WTC11 (cell line): Measurements from ENCODE around the gene IRS2. TPM values are rescaled to one million over a fixed set of nuclear protein-coding genes. Genes with fewer than 3 reads are reported as not detected.

Source experiments
- ATAC-seq: fragments of 200-7000 bp; cut with Tn5 transposase; 2 replicates; pipeline ENCODE4 v1.10.0; 2021; ENCODE audit warnings: mild to moderate bottlenecking, moderate library complexity
- CTCF ChIA-PET: fragments of 300-600 bp; sonication (Branson Sonifier 250); formaldehyde crosslinking; loops from one replicate; lab custom pipeline; 2021; ENCODE audit warnings: antibody characterized with exemption; lab: Charles Lee
- POLR2A ChIA-PET: fragments of 350-600 bp; sonication (Branson Sonifier 250); formaldehyde crosslinking; loops from one replicate; lab custom pipeline; 2021; ENCODE audit warnings: antibody characterized with exemption; lab: Charles Lee
- DNase-seq: peaks from one replicate; pipeline ENCODE4 v3.0.0; 2021; ENCODE audit warnings: low spot score
- H3K27ac Mint-ChIP-seq: 2 replicates; pipeline ENCODE4 v1.8.0; 2021; ENCODE audit warnings: mixed read lengths
- H3K27me3 Mint-ChIP-seq: 2 replicates; pipeline ENCODE4 v1.8.0; 2021; ENCODE audit warnings: low read depth, mild to moderate bottlenecking, moderate library complexity, mixed read lengths
- H3K36me3 Mint-ChIP-seq: 2 replicates; pipeline ENCODE4 v1.8.0; 2021; ENCODE audit warnings: mixed read lengths
- H3K4me1 Mint-ChIP-seq: 2 replicates; pipeline ENCODE4 v1.8.0; 2022; ENCODE audit warnings: mixed read lengths
- H3K4me3 Mint-ChIP-seq: 2 replicates; pipeline ENCODE4 v1.8.0; 2021; ENCODE audit warnings: mild to moderate bottlenecking, moderate library complexity, mixed read lengths
- H3K9me3 Mint-ChIP-seq: 2 replicates; pipeline ENCODE4 v1.8.0; 2021; ENCODE audit warnings: mixed read lengths
- ATF3 ChIP-seq: sonication (generic); formaldehyde crosslinking; conservative IDR thresholded peaks from 2 replicates; pipeline ENCODE4 v1.8.1; 2022; ENCODE audit warnings: mild to moderate bottlenecking, missing genetic modification reagents
- CBFB ChIP-seq: sonication (generic); formaldehyde crosslinking; IDR thresholded peaks from 2 replicates; pipeline ENCODE4 v1.8.1; 2022; ENCODE audit warnings: mild to moderate bottlenecking, low read depth, missing genetic modification reagents
- CREB1 ChIP-seq: sonication (generic); formaldehyde crosslinking; IDR thresholded peaks from 2 replicates; pipeline ENCODE4 v1.8.0; 2023; ENCODE audit warnings: mild to moderate bottlenecking, missing genetic modification reagents
- CTCF ChIP-seq: fragments of 200-600 bp; IDR thresholded peaks from 2 replicates; pipeline ENCODE4 v1.8.0; 2022; ENCODE audit warnings: antibody characterized with exemption
- EMX1 ChIP-seq: fragments of 250-450 bp; sonication (Bioruptor Pico); IDR thresholded peaks from 2 replicates; pipeline ENCODE4 v1.8.0; 2021; ENCODE audit warnings: mild to moderate bottlenecking
- FOXP1 ChIP-seq: sonication (generic); formaldehyde crosslinking; IDR thresholded peaks from 2 replicates; pipeline ENCODE4 v1.8.0; 2022; ENCODE audit warnings: missing genetic modification reagents, mild to moderate bottlenecking, moderate library complexity, borderline replicate concordance
- FOXP4 ChIP-seq: sonication (generic); formaldehyde crosslinking; IDR thresholded peaks from 2 replicates; pipeline ENCODE4 v1.8.0; 2022; ENCODE audit warnings: mild to moderate bottlenecking, missing genetic modification reagents
- KAT7 ChIP-seq: sonication (generic); formaldehyde crosslinking; IDR thresholded peaks from 2 replicates; pipeline ENCODE4 v1.8.1; 2023; ENCODE audit warnings: missing genetic modification reagents, mild to moderate bottlenecking, borderline replicate concordance
- MAX ChIP-seq: sonication (generic); formaldehyde crosslinking; IDR thresholded peaks from 2 replicates; pipeline ENCODE4 v1.8.0; 2022; ENCODE audit warnings: mild to moderate bottlenecking, missing genetic modification reagents
- MXD4 ChIP-seq: fragments of 250-450 bp; sonication (Bioruptor Pico); IDR thresholded peaks from 2 replicates; pipeline ENCODE4 v1.8.0; 2021; ENCODE audit warnings: mild to moderate bottlenecking, moderate library complexity, borderline replicate concordance
- MYBL2 ChIP-seq: sonication (generic); formaldehyde crosslinking; IDR thresholded peaks from 2 replicates; pipeline ENCODE4 v1.8.1; 2023; ENCODE audit warnings: mild to moderate bottlenecking, moderate library complexity, missing genetic modification reagents
- NFYB ChIP-seq: sonication (generic); formaldehyde crosslinking; conservative IDR thresholded peaks from 2 replicates; pipeline ENCODE4 v1.8.0; 2022; ENCODE audit warnings: low read depth, missing genetic modification reagents
- STAT6 ChIP-seq: sonication (generic); formaldehyde crosslinking; conservative IDR thresholded peaks from 2 replicates; pipeline ENCODE4 v1.8.1; 2023; ENCODE audit warnings: mild to moderate bottlenecking, low read depth, missing genetic modification reagents, moderate library complexity
- ZBTB43 ChIP-seq: sonication (generic); formaldehyde crosslinking; IDR thresholded peaks from 2 replicates; pipeline ENCODE4 v1.8.1; 2023; ENCODE audit warnings: mild to moderate bottlenecking, missing genetic modification reagents
- ZNF263 ChIP-seq: sonication (generic); formaldehyde crosslinking; IDR thresholded peaks from 2 replicates; pipeline ENCODE4 v1.8.1; 2022; ENCODE audit warnings: low read depth, mild to moderate bottlenecking, moderate library complexity, missing genetic modification reagents
- ZSCAN18 ChIP-seq: fragments of 250-450 bp; sonication (Bioruptor Pico); IDR thresholded peaks from 2 replicates; pipeline ENCODE4 v2.1.2; 2022; ENCODE audit warnings: mild to moderate bottlenecking, moderate library complexity
- total RNA-seq: library from RNA; stranded (reverse); gene quantifications from 3 replicates; pipeline ENCODE4 v1.2.3, GENCODE V29; 2021
- TF ChIP-seq, protein P1 (sequence below): sonication (generic); formaldehyde crosslinking; IDR thresholded peaks from 2 replicates; pipeline ENCODE4 v1.8.1; 2023; ENCODE audit warnings: mild to moderate bottlenecking, missing genetic modification reagents, moderate library complexity

Gene IRS2
- total RNA-seq, 1 experiment from 2014 or later, result 20.5 TPM

- peaks cover 40% of the 10 kb centered on the region for H3K4me1 Mint-ChIP-seq
- CTCF ChIA-PET, result interaction anchor here (0.5 to 2.4 kb wide), 7 partner anchors 29 to 821 kb away, joined by 3 to 10 read pairs (median 3); no protein-coding TSS in a partner anchor
- peak overlapping the region; percentile 37 for H3K4me3 Mint-ChIP-seq
- ATAC-seq, result no peak
- peaks cover 11% of the 10 kb centered on the region for H3K36me3 Mint-ChIP-seq
- H3K27me3 Mint-ChIP-seq, result no peaks in the 10 kb centered on the region
- no peak for TF ChIP-seq FOXP4 (CRISPR knock-in tag)
- no peak for TF ChIP-seq EMX1 (CRISPR knock-in tag)
- TF ChIP-seq MYBL2 (CRISPR knock-in tag), result no peak
- no peak for TF ChIP-seq ZNF263 (CRISPR knock-in tag)
- no peak for TF ChIP-seq KAT7
- TF ChIP-seq MAX, result no peak
- TF ChIP-seq, protein P1, sequence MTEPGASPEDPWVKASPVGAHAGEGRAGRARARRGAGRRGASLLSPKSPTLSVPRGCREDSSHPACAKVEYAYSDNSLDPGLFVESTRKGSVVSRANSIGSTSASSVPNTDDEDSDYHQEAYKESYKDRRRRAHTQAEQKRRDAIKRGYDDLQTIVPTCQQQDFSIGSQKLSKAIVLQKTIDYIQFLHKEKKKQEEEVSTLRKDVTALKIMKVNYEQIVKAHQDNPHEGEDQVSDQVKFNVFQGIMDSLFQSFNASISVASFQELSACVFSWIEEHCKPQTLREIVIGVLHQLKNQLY (CRISPR knock-in tag), result no peak
- TF ChIP-seq MXD4 (CRISPR knock-in tag), result no peak
- TF ChIP-seq ATF3 (CRISPR knock-in tag), result no peak
- TF ChIP-seq CREB1, result no peak
- no peak for TF ChIP-seq CBFB (CRISPR knock-in tag)
- no peak for TF ChIP-seq CTCF
- TF ChIP-seq NFYB (CRISPR knock-in tag), result no peak
- TF ChIP-seq, all 79 proteins: peak for 0
- H3K27ac Mint-ChIP-seq, result no peak overlapping the region
- POLR2A ChIA-PET, result no interaction called here
- no peak for DNase-seq
- H3K9me3 Mint-ChIP-seq, result no peaks in the 10 kb centered on the region
These were observed 3.5 kb downstream of the IRS2 start for GRCh38 chr13:109782823-109783431.

DNA sequence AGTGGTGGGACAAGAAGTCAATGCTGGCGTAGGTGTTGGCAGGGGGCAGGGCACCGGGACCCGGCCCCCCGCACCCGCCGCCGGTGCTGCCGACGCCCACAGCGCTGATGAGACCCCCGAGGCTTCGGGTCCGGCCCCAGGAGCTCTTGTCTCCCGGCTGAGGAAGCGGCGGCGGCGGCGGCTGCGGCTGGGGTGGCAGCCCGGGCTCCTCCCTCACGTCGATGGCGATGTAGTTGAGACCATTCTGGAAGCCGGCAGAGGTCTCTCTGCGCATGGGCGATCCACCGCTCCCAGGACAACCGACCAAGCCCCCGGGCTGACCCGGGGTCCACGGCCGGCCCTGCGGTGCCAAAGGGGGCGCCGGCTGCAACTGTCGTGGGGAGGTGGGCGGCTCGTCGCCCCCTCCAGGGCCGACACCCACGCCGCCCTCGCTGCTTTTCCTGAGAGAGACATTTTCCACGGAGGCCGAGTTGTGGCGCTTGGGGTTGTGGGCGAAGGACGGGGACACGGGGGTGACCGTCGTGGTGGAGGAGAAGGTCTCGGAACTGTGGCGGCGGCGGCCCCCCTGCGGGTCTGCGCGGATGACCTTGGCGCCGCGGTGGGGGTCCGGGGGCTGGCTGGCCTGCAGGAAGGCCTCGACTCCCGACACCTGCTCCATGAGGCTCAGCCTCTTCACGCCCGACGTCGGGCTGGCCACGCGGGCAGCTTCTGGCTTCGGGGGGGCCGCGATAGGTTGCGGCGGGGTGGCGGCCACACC is 4.1 kb downstream of the IRS2 start:
- DNase-seq (no peak), ATAC-seq (no peak)
- Mint-ChIP-seq H3K4me1 (peaks cover 43% of the 10 kb centered on the region), H3K27ac (no peak overlapping the region), H3K36me3 (peaks cover 11% of the 10 kb centered on the region), H3K9me3 (no peaks in the 10 kb centered on the region), H3K4me3 (no peak overlapping the region), H3K27me3 (no peaks in the 10 kb centered on the region)
- POLR2A ChIA-PET, result interaction anchor here (0.6 kb wide), 1 partner anchor 21 kb away, joined by 3 read pairs; no protein-coding TSS in a partner anchor
- TF ChIP-seq ZBTB43 (CRISPR knock-in tag) (no peak), STAT6 (CRISPR knock-in tag) (no peak), FOXP1 (no peak), ZSCAN18 (CRISPR knock-in tag) (no peak)
- CTCF ChIA-PET, result no interaction called here
